H1 (cell line): ENCODE measurements around the gene BASP1. TPM values are rescaled to one million over a fixed set of nuclear protein-coding genes. Genes with fewer than 3 reads are reported as not detected.

ENCODE experiments used
- CTCF ChIA-PET: fragments of 300-600 bp; sonication (Branson Sonifier 250); formaldehyde crosslinking; loops from one replicate; lab custom pipeline; 2021; ENCODE audit not compliant: partially characterized antibody; lab: Charles Lee
- POLR2A ChIA-PET: fragments of 300-600 bp; sonication (Branson Sonifier 250); formaldehyde crosslinking; loops from one replicate; lab custom pipeline; 2021; ENCODE audit warnings: inconsistent platforms; ENCODE audit not compliant: partially characterized antibody; lab: Charles Lee
- DNase-seq, 2 experiments: peaks; one replicate each; pipeline versions ENCODE4 v3.0.0 to v3.0.0-alpha.2; 2010 to 2022; ENCODE audit warnings: low spot score in 2 of 2, low read depth in 1 of 2, mixed read lengths in 1 of 2
- FAIRE-seq: peaks from 2 replicates; lab custom pipeline; 2011; peaks lifted over from hg19 to GRCh38; lab: Jason Lieb, UNC
- H2AFZ ChIP-seq: 2 replicates; pipeline ENCODE4 v1.8.1; 2012; ENCODE audit warnings: low read length, inconsistent platforms
- H2AK5ac ChIP-seq: 2 replicates; pipeline ENCODE4 v1.6.1; 2013; ENCODE audit warnings: low read depth, low read length
- H2BK120ac ChIP-seq: replicated peaks from 2 replicates; pipeline ENCODE3; 2013; ENCODE audit warnings: low read depth, low read length, inconsistent platforms
- H2BK12ac ChIP-seq: 2 replicates; pipeline ENCODE4 v1.6.1; 2013; ENCODE audit warnings: low read depth, low read length
- H2BK15ac ChIP-seq: 2 replicates; pipeline ENCODE4 v1.6.1; 2013; ENCODE audit warnings: low read length
- H2BK20ac ChIP-seq: 2 replicates; pipeline ENCODE4 v1.6.1; 2013; ENCODE audit warnings: low read length
- H2BK5ac ChIP-seq: 2 replicates; pipeline ENCODE4 v1.6.1; 2013; ENCODE audit warnings: low read depth, low read length
- H3K14ac ChIP-seq: 2 replicates; pipeline ENCODE4 v1.6.1; 2013; ENCODE audit warnings: inconsistent platforms; ENCODE audit not compliant: insufficient read length
- H3K18ac ChIP-seq: 2 replicates; pipeline ENCODE4 v1.6.1; 2013; ENCODE audit warnings: low read length; ENCODE audit errors: extremely low read depth
- H3K23ac ChIP-seq: 2 replicates; pipeline ENCODE4 v1.6.1; 2013; ENCODE audit warnings: inconsistent platforms; ENCODE audit not compliant: insufficient read length
- H3K23me2 ChIP-seq: 2 replicates; pipeline ENCODE4 v1.6.1; 2013; ENCODE audit warnings: low read depth, low read length
- H3K27ac ChIP-seq: 2 replicates; pipeline ENCODE4 v1.6.1; 2011; ENCODE audit warnings: low read depth, low read length, inconsistent platforms
- H3K27me3 ChIP-seq, 4 experiments: replicated peaks in 1 of 4; 1 replicate in 1 of 4; 2 replicates in 3 of 4; pipeline versions ENCODE4 v1.6.1 to v1.8.1; 2011 to 2013; ENCODE audit warnings: low read length in 3 of 4, mild to moderate bottlenecking in 3 of 4, inconsistent platforms in 2 of 4, mixed read lengths in 2 of 4, moderate library complexity in 1 of 4; ENCODE audit not compliant: control insufficient read depth in 3 of 4, insufficient read depth in 3 of 4; ENCODE audit errors: extremely low read depth in 1 of 4
- H3K36me3 ChIP-seq, 4 experiments: 2 replicates each; pipeline versions ENCODE4 v1.6.1 to v1.8.1; 2011 to 2013; ENCODE audit warnings: mild to moderate bottlenecking in 4 of 4, low read length in 3 of 4, moderate library complexity in 2 of 4, control low read depth in 1 of 4, inconsistent platforms in 1 of 4; ENCODE audit not compliant: insufficient read depth in 4 of 4, control insufficient read depth in 2 of 4
- H3K4ac ChIP-seq: replicated peaks from 2 replicates; pipeline ENCODE3; 2013; ENCODE audit warnings: low read length, low read depth, mixed read lengths, inconsistent platforms; ENCODE audit not compliant: insufficient read length
- H3K4me1 ChIP-seq, 4 experiments: replicated peaks in 1 of 4; 1 replicate in 1 of 4; 2 replicates in 3 of 4; pipeline versions ENCODE4 v1.6.1 to v1.8.1; 2011 to 2013; ENCODE audit warnings: low read length in 3 of 4, inconsistent platforms in 2 of 4, mixed read lengths in 1 of 4; ENCODE audit not compliant: insufficient read depth in 4 of 4, control insufficient read depth in 3 of 4
- H3K4me2 ChIP-seq, 2 experiments: 2 replicates each; pipeline versions ENCODE4 v1.6.1 to v1.8.1; 2011 to 2013; ENCODE audit warnings: low read depth in 2 of 2, low read length in 2 of 2, control low read depth in 1 of 2, inconsistent platforms in 1 of 2, mild to moderate bottlenecking in 1 of 2; ENCODE audit not compliant: insufficient read depth in 1 of 2
- H3K4me3 ChIP-seq, 4 experiments: fragments of 200-600, 300-600 bp in 1 of 4; sonication (generic), shearing (Covaris generic), sonication (Bioruptor Twin) in 1 of 4; 2 replicates each; pipeline versions ENCODE4 v1.5.1 to v1.8.1; 2011 to 2016; ENCODE audit warnings: low read length in 4 of 4, low read depth in 3 of 4, control low read depth in 2 of 4, inconsistent platforms in 2 of 4, mild to moderate bottlenecking in 2 of 4, mixed read lengths in 1 of 4, moderate library complexity in 1 of 4; ENCODE audit not compliant: insufficient read depth in 2 of 4; ENCODE audit errors: extremely low read depth in 1 of 4
- H3K56ac ChIP-seq: replicated peaks from 2 replicates; pipeline ENCODE3; 2013; ENCODE audit warnings: low read depth, mild to moderate bottlenecking, mixed read lengths, low read length, inconsistent platforms; ENCODE audit not compliant: insufficient read length
- H3K79me1 ChIP-seq: 2 replicates; pipeline ENCODE4 v1.6.1; 2013; ENCODE audit warnings: low read depth, low read length, control low read depth
- H3K79me2 ChIP-seq, 2 experiments: 2 replicates each; pipeline versions ENCODE4 v1.6.1 to v1.8.1; 2012 to 2013; ENCODE audit warnings: low read length in 2 of 2, mild to moderate bottlenecking in 2 of 2, inconsistent platforms in 1 of 2; ENCODE audit not compliant: insufficient read depth in 2 of 2, control insufficient read depth in 1 of 2
- H3K9ac ChIP-seq, 4 experiments: replicated peaks in 1 of 4; 1 replicate in 1 of 4; 2 replicates in 3 of 4; pipeline versions ENCODE4 v1.6.1 to v1.8.1; 2011 to 2013; ENCODE audit warnings: low read depth in 3 of 4, low read length in 3 of 4, control low read depth in 2 of 4, mild to moderate bottlenecking in 2 of 4, moderate library complexity in 2 of 4, inconsistent platforms in 1 of 4; ENCODE audit errors: extremely low read depth in 1 of 4
- H3K9me3 ChIP-seq, 2 experiments: 2 replicates each; pipeline versions ENCODE4 v1.6.1 to v1.8.1; 2012 to 2013; ENCODE audit warnings: mild to moderate bottlenecking in 2 of 2, moderate library complexity in 2 of 2, control low read depth in 1 of 2, inconsistent platforms in 1 of 2, low read depth in 1 of 2, low read length in 1 of 2, mixed read lengths in 1 of 2; ENCODE audit not compliant: insufficient read depth in 2 of 2
- H4K20me1 ChIP-seq, 2 experiments: replicated peaks in 1 of 2; 2 replicates each; pipeline versions ENCODE3 to v1.8.1; 2011 to 2013; ENCODE audit warnings: inconsistent platforms in 2 of 2, low read length in 2 of 2, mild to moderate bottlenecking in 1 of 2; ENCODE audit not compliant: insufficient read depth in 2 of 2, control insufficient read depth in 1 of 2
- H4K5ac ChIP-seq: 2 replicates; pipeline ENCODE4 v1.6.1; 2013; ENCODE audit warnings: low read length, low read depth, mixed read lengths, inconsistent platforms; ENCODE audit not compliant: insufficient read length
- H4K8ac ChIP-seq: 2 replicates; pipeline ENCODE4 v1.8.0; 2013; ENCODE audit warnings: mild to moderate bottlenecking, moderate library complexity, low read length, inconsistent platforms; ENCODE audit not compliant: insufficient read depth; ENCODE audit errors: extremely low read depth
- H4K91ac ChIP-seq: replicated peaks from 2 replicates; pipeline ENCODE3; 2013; ENCODE audit warnings: low read length, mixed read lengths, inconsistent platforms; ENCODE audit not compliant: insufficient read length
- ASH2L ChIP-seq: fragments of 200-600, 300-600 bp; sonication (generic); IDR thresholded peaks from one replicate; pipeline ENCODE4 v1.7.1; 2017; ENCODE audit warnings: low read length
- ATF3 ChIP-seq: IDR thresholded peaks from 2 replicates; pipeline ENCODE4 v1.6.1; 2011; ENCODE audit warnings: low read depth, mild to moderate bottlenecking, low read length; ENCODE audit not compliant: insufficient read depth
- CHD1 ChIP-seq: IDR thresholded peaks from 2 replicates; pipeline ENCODE4 v1.6.1; 2012; ENCODE audit warnings: low read depth, low read length, improper control_type of control experiment
- CREB1 ChIP-seq: IDR thresholded peaks from 2 replicates; pipeline ENCODE4 v1.6.1; 2012; ENCODE audit warnings: inconsistent platforms
- CTBP2 ChIP-seq: IDR thresholded peaks from 2 replicates; pipeline ENCODE4 v1.7.0; 2011; ENCODE audit warnings: borderline replicate concordance, mild to moderate bottlenecking, moderate library complexity, mixed read lengths, low read length; ENCODE audit not compliant: insufficient read depth, insufficient read length
- KDM5A ChIP-seq: fragments of 200-600 bp; IDR thresholded peaks from 2 replicates; pipeline ENCODE4 v1.7.1; 2012; ENCODE audit warnings: mild to moderate bottlenecking, low read length, inconsistent platforms, mixed read lengths
- SIRT6 ChIP-seq: IDR thresholded peaks from one replicate; pipeline ENCODE4 v1.7.1; 2012; ENCODE audit warnings: low read length, inconsistent platforms
- SP2 ChIP-seq: IDR thresholded peaks from 2 replicates; pipeline ENCODE4 v1.6.1; 2012; ENCODE audit warnings: mild to moderate bottlenecking, low read length, inconsistent platforms
- TAF7 ChIP-seq: optimal IDR thresholded peaks from 2 replicates; pipeline ENCODE3; 2011; ENCODE audit warnings: low read depth, mild to moderate bottlenecking, inconsistent platforms, low read length, moderate library complexity, borderline replicate concordance
- WGBS, 2 experiments: shearing (Covaris generic) in 1 of 2; methylation state at CpG; one replicate each; pipeline versions ENCODE4 v1.1.6 to v1.1.7; 2013 to 2015; ENCODE audit warnings: low lambda C conversion rate in 2 of 2, mixed read lengths in 2 of 2, inconsistent platforms in 1 of 2, low coverage in 1 of 2, missing lambda C conversion rate in 1 of 2; ENCODE audit not compliant: insufficient replicate concordance in 2 of 2, insufficient coverage in 1 of 2, insufficient read length in 1 of 2; ENCODE audit errors: extremely low coverage in 1 of 2, missing lambda C conversion rate in 1 of 2; 5-methylcytosine and 5-hydroxymethylcytosine counted together
- polyA plus RNA-seq, 7 experiments: library from polyadenylated mRNA; depleted of rRNA in 3 of 7; stranded (reverse) in 5 of 7; unstranded in 2 of 7; fragments of >200 nt in 5 of 7; fragments of 200-250 nt in 2 of 7; gene quantifications; 1 replicate in 5 of 7; 2 replicates in 1 of 7; 4 replicates in 1 of 7; pipeline versions ENCODE4 v1.2.1 to v1.2.3, GENCODE V29; 2011 to 2013; ENCODE audit warnings: missing spikeins in 2 of 7, mixed read lengths in 2 of 7
- total RNA-seq: library from RNA; stranded (reverse); fragmentation: NEBNext Ultra II Directional; extraction: Animal tissue kit (Norgen Biotek cat#: 25700); gene quantifications from 2 replicates; pipeline ENCODE4 v1.2.1, GENCODE V29; 2021

BASP1 gene
- total and polyA plus RNA-seq, 2 of the 8 experiments (the other 6 are each of a cell fraction or from before 2014, with no cell fraction given) = 95.2 to 104 TPM

- no peak overlapping the region for H2BK12ac ChIP-seq
Observed at GRCh38 chr5:17180330-17180843, 37.0 kb upstream of the BASP1 start.

More at GRCh38 chr5:17180330-17180843, 37.0 kb upstream of the BASP1 start:
- Histone ChIP-seq H3K79me1 (no peaks in the 10 kb centered on the region), H3K14ac (no peak overlapping the region), H3K9ac (no peak overlapping the region), H2BK120ac (no peak overlapping the region), H2AFZ (no peak overlapping the region), H2AK5ac (no peak overlapping the region), H4K20me1 (no peaks in the 10 kb centered on the region), H3K9me3 (no peaks in the 10 kb centered on the region), H3K36me3 (no peaks in the 10 kb centered on the region), H4K5ac (no peak overlapping the region), H2BK5ac (no peak overlapping the region), H3K79me2 (no peaks in the 10 kb centered on the region), H2BK20ac (no peak overlapping the region), H4K91ac (no peak overlapping the region), H3K56ac (no peak overlapping the region), H4K8ac (no peak overlapping the region), H3K27me3 (no peaks in the 10 kb centered on the region), H3K18ac (no peak overlapping the region), H3K4me1 (peaks cover 0 to 3% (median 0%) of the 10 kb centered on the region in 4 experiments; a peak in 1 of 7 replicates), H2BK15ac (no peak overlapping the region), H3K23me2 (no peaks in the 10 kb centered on the region), H3K4me3 (no peak overlapping the region), H3K4me2 (no peak overlapping the region), H3K27ac (no peak overlapping the region), H3K23ac (no peak overlapping the region), H3K4ac (no peak overlapping the region)
- TF ChIP-seq CHD1 (no peak), KDM5A (no peak), CREB1 (no peak), TAF7 (no peak), ASH2L (no peak), ATF3 (no peak), CTBP2 (no peak), SP2 (no peak), SIRT6 (no peak)
- FAIRE-seq = no peak
- no peak for DNase-seq
- ChIA-PET CTCF (interaction anchor here (0.6 to 3.0 kb wide), 4 partner anchors 10 to 400 kb away, joined by 3 to 30 read pairs (median 3); no protein-coding TSS in a partner anchor), POLR2A (no interaction called here)
- WGBS, 2 experiments = 90% methylated on average over 6 of the region's 6 CpGs; no CpG with 5 or more reads in 1 of the 2 experiments
